ENCODE data around the gene SCNN1A.

The SCNN1A gene

DNA sequence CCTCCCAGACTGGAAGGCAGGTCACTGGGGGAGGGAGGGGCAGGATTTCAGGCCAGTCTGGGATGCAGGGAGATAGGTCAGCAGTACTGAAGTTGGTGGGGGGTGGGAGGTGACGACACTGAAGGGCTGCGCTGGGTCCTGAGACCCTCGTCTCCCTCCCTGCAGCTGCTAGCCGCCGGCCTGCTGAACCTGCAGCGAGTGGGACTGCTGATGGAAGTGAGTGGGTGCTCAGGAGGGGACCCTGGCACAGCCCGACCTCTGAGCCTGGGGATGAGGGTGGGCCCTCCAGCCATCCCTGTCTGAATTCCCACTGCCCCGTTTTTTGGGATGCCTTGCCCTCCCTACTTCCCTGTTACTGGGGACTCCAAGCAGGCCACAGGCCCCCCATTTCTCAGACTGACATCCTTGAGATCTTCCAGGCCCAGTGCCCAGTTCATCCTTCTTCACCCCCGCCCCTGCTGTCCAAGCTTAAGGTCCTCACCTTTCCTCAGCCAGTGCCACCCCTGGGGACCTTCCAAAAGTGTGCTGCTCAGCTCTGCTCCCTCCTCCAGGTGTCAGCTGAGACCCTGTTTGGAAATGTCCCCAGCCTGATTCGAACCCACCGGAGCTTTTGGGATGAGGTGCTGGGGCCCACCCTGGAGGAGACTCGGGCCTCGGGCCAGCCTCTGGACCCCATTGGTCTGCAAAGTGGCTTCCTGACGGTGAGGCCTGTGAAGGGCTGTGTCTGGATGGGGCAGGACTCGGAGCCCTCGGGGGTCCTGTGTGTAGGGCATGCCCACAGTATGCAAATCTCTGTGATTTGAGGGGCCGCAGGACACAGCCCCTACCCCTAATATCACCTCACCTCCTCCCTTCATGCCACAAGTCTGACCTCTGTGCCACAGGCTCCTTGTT lies 59.4 kb downstream of the SCNN1A start:
- DNase-seq, result no peak

DNA sequence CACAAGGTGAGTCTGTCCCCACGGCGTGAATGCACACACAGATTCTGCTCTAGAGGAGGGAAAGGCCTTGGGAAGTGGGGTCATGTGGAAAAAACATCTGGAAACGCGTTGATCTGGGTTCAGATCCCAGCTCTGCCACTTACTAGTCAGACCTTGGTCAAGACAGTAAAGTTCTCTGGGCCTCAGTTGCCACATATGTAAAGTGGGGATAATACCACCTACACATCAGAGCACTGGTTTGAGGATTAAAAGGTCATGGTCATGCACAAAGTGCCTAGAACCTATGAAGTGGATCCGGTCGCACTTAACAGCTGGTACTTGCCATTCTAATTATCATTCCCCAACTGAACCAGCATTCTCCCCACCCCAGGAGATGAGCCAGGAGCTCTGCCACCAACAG lies 60.2 kb downstream of the SCNN1A start:
- DNase-seq, result no peak

DNA sequence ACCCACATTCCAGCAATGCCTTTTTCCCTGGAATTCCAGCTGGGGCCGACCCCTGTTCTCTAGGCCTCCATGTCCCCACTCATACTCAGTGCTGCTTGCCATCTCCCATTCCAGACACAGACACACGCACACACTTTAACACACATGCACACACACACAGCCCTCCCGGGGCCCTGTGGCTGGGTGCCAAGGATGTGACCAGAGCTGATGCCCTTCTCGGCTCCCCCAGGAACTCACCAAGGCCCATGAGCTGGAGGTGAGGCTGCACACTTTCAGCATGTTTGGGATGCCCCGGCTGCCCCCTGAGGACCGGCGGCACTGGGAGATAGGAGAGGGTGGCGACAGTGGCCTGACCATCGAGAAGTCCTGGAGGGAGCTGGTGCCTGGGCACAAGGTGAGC lies 60.6 kb downstream of the SCNN1A start:
- DNase-seq, result no peak

DNA sequence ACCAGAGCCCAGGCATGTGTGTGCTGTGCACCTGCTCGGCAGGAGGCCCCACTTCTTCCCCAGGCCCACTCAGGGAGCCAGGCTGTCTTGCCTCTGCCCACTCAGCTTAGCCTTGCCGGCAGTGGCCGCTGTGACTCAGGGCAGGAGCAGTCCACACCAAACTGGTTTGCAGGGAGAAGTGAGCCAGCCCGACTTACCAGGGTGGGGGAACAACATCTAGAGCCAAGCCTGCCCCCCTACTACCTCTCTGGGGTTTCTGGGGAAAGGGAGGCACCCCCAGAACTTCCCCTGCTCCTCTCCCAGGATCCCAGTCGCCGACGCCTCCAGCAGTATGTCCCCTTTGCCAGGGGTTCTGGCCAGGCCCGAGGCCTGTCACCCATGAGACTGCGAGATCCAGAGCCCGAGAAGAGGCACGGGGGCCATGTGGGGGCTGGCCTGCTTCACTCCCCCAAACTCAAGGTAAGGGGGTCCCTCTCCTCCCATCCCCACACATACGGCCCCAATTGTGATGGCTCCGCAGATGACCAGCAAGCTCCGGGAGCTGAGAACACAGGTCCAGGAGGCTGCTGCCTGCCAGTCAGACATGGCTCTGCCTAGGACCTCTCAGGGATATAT lies 61.9 kb downstream of the SCNN1A start:
- DNase-seq, result no peak

DNA sequence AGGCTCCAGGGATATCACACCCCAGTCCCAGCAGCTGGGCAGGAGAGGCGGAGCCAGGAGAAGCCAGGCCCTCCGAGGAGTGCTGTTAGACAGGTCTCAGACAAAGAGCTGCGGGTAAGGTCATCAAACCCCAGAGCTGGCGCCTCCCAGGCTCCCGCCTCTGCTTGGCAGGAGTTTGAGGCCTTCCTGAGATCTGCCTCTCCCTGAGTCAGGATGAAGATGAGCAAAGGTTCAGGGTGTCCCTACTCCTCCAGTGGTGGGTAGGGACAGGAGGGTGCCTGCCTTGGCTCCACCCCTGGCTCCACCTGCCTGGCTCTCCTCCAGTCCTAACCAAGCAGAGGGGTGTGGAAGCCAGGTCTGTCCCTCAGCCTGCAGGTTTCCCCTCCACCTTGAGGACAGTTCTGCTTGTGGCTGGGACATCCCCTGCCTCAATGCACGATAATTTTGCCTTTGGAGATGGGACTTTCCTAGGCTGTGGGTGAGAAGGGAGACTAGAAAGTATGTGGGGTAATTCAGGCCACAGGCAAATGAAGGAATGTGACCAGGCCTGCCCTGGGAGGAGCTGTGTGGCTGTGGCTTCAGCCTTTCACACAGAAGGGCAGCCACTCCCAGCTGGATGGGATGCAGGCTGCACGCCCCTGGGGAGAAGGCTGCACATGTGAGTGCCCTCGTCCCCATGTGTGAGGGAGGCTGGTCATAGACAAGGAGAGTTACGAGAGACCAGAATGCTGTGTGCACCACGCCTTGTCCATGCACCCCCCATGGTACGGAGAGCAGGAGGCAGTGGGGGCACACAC lies 62.6 kb downstream of the SCNN1A start:
- no peak for DNase-seq

DNA sequence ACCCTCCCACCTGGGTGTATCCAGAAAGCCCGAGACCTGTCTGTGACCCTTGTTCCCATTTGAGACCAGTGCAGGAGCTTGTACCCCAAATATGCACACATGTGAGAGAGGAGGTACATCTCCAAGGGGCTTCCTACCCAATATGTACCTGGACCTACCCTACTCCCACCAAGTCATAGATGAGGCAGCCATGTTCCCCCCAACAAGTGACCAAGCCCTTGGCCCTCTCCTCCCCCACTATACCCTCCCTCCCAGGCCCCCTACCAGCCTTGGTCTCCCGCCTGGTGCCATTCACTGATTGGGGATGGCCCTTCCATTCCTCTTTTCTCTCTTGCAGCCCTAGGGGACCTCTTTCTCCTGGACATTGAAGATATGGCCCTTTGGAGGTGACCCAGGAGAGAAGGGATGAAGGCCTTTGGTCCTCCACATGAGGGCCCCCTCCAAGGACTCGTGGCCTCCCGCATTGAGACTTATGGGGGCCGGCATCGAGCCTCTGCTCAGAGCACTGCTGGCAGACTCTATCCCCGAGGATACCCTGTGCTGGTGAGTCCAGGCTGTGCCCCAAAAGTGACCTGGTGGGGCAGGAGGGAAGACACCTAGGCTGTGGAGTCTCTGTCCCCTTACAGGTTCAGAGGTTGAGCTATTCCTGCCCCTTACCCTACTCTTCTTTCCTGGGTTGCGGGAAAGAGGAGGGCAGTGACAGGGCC lies 63.4 kb downstream of the SCNN1A start:
- DNase-seq, result no peak

DNA sequence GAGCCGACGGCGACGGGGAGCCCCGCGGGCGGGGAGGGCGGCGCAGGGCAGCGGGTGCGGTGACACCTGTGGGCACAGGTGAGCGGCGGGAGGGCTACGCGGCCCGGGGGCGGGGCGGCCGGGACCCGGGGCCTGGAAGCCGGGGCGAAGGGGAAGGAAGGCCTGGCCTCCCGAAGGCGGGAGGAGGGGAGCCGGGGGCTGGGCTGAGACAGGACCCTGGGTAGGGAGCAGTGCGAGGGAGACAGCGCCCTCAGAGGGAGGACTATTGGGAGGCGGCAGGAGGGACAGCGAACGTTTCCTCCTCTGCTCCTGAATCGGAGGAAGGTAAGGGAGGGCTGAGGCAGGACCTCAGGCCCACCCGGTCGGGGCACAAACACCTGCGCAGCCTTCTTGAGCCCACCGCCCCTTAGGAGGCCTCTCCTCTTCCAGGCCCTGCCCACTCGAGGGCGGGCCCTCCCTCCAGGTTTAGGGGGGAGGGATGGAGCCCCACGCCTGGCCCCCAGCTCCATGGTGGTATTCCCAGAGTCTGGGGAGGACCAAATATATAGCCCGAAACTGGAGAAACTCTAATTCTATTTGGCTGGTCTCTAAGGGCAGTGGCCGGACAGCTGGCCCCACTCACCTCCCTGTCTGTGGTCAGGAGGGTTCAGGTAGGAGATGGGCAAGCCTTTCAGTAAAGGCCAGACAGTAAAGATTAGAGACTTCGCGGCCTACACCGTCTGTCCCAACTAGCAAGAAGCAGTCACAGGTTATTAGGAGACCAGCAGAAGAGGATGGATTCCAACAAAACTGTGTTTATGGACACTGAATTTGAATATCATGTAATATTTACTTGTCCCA lies 64.4 kb downstream of the SCNN1A start:
- no peak for DNase-seq

DNA sequence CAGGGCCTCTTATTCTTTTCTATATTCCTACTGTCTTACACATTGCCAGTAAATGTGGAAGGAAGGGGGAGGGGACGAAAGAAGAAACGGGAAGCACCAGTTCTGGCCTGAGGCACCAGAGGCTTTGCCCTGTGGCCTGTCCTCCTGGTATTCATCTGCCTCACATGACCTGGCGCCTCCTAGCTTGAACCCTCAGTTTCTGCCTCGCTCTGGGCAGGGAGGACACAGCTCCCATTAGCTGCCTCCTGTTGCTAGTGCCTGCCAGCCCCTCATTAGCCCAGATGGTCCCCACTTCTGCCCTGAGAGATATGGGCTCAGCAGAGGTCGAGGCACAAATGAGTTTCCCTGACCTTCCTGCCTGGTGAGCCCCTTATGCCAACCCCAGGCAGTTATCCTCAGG lies 67.8 kb downstream of the SCNN1A start:
- no peak for DNase-seq

DNA sequence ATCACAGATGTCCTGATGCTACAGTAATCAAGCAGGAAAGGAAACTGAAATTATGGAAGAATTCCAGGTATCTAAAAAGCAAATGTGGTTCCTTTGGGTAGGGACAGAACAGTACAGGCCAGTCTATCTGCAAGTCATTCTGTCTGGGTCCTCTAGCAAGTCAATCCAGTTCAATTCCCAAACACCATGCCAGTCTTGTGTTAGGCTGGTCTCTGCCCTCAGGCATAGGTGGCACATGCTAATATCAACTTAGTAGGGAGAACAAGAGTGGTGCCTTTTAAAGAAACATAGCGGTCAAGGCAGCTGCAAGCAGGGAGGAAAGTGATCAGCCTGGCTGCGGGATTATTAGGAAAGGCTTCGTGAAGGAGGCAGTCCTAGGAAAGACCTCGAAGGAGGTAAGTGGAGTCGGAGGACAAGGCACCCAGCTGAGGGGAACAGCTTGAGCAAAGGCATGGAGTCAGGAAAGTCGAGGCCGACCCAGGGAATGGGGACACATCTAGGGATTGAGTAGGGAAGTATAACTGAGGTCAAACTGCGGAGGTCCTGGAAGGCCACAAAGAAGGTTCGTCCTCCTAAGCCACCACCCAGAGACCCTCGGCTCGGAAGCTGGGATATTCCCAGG lies 68.7 kb downstream of the SCNN1A start:
- no peak for DNase-seq

DNA sequence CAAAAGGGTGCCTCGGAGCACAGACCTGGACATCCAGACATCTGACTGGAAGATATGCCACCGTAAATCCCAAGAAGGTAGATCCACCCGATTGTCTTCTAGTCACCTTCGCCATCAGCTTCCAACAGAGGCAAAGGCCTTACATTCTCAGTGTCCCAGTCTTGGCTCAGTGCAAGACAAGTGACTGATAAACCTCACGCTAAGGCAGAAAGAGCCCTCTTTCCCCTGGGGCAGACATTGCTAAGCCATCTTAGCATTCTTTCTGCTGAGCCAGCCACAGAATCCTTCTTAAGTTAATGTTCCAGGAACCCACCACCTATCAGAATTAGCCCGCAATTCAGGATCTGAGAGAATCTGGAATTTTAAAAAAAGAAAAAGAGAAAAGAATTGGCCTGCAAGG lies 69.2 kb downstream of the SCNN1A start:
- no peak for DNase-seq

DNA sequence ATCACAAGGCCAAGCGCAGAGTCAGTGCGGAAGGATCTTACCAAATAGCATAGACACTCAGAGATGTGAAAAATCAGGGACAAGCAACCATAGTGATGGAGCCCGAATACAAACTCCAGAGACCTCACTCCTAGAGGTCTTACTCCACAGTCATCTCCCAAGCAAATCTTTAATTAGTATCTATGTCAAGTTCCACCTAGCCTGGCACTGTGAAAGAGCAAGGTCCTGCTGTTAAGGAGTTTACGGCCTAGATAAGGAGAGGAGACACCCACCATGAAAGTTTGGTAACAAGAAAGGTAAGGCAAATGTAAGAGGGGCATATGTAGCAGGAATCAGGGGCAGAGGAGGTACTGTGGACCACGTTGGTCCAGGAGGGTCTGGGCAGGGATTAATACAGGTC lies 72.3 kb downstream of the SCNN1A start:
- no peak for DNase-seq

DNA sequence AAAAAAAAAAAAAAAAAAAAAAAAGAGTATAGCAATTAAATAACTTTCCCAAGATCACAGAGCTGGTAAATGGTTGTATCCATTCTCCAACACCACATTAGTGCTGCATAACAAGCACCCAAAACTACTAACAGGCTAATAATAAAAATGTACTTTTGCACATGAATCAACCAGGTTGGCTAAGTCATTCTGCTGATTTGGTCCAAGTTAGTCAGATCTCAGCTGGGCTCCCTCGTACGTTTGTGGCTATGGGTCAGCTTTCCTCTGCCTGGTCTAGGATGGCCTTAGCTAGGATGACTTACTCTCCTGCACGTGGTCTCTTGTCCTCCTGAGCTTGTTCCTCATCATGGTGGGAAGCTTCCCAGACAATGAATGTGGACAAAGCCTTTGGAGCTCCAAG lies 72.7 kb downstream of the SCNN1A start:
- DNase-seq, result no peak

DNA sequence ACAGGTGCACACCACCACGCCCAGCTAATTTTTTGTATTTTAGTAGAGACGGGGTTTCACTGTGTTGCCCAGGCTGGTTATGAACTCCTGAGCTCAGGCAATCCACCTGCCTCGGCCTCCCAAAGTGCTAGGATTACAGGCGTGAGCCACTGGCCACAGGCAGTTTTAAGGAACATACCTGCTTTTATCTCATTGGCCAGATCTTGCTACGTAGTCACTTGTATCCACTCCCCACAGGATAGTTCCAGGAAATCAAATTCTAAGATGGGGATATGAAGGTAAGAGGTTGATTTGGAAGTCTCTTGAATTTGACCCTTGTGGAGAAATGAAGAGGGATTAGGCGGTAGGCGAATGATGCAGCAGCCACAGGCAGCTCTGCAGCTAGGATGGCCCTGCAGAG lies 73.6 kb downstream of the SCNN1A start:
- no peak for DNase-seq

DNA sequence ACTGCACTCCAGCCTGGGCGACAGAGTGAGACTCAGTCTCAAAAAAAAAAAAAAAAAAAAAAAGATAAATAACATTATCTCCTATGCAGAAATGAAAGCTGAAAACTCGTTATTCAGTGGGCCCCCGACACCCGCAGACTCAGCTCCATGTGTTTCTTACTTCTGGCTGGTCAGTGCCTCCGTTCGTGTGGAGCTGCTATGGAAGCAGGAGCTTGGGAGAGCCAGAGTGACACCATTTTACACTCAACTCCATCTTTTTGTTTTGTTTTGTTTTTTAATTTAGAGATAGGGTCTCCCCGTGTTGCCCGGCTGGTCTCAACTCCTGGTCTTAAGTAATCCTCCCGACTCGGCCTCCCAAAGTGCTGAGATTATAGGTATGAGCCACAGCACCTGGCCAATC lies 78.2 kb downstream of the SCNN1A start:
- DNase-seq, result no peak

Data from activated naive CD4-positive, alpha-beta T cell treated with anti-CD3 and anti-CD28 coated beads, Interleukin-2, amount 50 U/mL, for 16 hours (primary cell).